LNCaP clone FGC (cell line): ENCODE measurements around the gene GFY.
A peak's percentile ranks its signal among the peaks of the same experiment; 100 is the strongest.

Experiments used
- DNase-seq: peaks from one replicate; pipeline ENCODE4 v3.0.0-alpha.2; 2011; ENCODE audit warnings: low read depth
- H3K4me3 ChIP-seq: 2 replicates; pipeline ENCODE4 v1.5.1; 2011; ENCODE audit warnings: mild to moderate bottlenecking, low read depth, low read length, control low read depth
- TF ChIP-seq, protein P1 (sequence below): IDR thresholded peaks from 2 replicates; pipeline ENCODE4 v1.5.1; 2012; ENCODE audit warnings: mild to moderate bottlenecking; ENCODE audit not compliant: control insufficient read depth, insufficient read depth; ENCODE audit errors: extremely low read depth

Gene GFY

DNA sequence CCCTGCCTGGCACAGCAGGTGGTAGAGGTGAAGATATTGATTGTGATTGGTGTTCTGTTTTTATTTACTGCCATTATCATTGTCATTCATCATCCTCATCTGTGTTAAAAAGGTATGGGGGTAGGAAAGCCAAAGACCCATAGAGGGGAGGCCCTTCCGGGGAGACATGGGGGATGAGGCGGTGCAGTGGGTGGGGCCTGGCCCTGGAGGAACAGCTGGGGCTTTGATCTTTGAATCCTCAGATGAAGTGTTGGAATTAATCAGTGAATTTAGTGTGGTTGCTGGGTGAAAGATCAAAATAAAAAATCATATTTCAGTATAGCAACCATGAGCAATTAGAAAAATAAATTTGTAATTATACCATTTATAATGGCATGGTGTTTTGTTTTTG, 9.4 kb upstream of the GFY start:
- TF ChIP-seq, protein P1, sequence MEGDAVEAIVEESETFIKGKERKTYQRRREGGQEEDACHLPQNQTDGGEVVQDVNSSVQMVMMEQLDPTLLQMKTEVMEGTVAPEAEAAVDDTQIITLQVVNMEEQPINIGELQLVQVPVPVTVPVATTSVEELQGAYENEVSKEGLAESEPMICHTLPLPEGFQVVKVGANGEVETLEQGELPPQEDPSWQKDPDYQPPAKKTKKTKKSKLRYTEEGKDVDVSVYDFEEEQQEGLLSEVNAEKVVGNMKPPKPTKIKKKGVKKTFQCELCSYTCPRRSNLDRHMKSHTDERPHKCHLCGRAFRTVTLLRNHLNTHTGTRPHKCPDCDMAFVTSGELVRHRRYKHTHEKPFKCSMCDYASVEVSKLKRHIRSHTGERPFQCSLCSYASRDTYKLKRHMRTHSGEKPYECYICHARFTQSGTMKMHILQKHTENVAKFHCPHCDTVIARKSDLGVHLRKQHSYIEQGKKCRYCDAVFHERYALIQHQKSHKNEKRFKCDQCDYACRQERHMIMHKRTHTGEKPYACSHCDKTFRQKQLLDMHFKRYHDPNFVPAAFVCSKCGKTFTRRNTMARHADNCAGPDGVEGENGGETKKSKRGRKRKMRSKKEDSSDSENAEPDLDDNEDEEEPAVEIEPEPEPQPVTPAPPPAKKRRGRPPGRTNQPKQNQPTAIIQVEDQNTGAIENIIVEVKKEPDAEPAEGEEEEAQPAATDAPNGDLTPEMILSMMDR = no peak
- DNase-seq = no peak
- H3K4me3 ChIP-seq = no peak overlapping the region

DNA sequence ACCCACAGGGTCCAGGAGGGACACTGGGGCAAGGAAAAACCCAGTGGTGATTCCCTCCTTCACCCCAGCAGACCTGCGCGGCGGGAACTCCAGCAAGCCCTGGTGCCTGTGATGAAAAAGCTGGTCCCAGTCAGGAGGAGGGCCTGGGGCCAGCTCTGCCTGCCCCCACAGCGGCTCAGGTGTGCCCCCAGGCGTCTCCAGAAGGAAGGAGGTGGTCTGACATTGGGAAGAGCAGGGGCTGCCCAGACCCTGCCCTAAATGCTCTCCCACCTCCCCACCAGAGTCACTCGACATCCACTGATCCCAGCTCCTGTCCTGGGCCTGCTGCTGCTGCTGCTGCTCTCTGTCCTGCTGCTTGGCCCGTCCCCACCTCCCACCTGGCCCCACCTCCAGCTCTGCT, 8.1 kb upstream of the GFY start:
- no peak for DNase-seq
- TF ChIP-seq, protein P1 = no peak
- H3K4me3 ChIP-seq = no peak overlapping the region

DNA sequence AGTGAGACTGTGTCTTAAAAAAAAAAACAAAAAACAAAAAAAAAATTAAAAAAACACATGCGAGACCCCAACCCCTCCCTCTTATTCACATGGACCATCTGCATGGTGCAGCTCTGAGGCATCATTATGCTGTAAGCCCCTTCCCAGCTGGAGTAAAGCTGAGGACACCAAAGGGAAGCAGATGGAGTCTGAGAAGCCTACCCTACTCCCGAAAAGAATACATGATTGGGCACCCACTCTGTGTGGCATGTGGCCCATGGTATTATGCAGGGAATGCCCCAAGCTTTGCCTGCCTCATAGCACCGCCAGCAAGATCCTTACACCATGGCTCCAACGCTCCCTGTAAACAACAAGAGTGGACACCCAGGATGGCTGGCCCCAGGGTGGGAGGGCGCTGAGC, 6.7 kb upstream of the GFY start:
- no peak for DNase-seq

DNA sequence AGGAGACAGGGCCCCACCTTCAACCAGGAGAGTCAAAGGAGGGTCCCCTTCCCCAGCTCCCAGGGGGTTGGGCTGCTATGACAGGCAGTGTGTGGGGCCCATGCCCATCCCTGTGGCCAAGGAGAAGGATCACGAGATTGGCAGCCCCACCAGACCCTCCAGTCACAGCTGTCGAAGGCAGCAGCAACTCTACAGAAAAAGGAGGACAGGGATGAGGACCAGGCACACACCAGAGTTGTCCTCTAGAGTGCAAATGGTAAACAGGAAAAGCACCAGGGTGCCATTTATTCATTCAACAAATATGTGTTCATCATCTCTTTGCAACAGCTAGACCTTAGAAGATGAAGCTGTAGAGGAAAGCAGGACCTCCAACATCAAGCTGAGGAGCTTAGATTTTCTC, 6.0 kb upstream of the GFY start:
- H3K4me3 ChIP-seq = no peak overlapping the region
- no peak for DNase-seq
- TF ChIP-seq, protein P1 = no peak

More for the DNA sequence above, 6.7 kb upstream of the GFY start:
- no peak overlapping the region for H3K4me3 ChIP-seq
- TF ChIP-seq, protein P1 = no peak

DNA sequence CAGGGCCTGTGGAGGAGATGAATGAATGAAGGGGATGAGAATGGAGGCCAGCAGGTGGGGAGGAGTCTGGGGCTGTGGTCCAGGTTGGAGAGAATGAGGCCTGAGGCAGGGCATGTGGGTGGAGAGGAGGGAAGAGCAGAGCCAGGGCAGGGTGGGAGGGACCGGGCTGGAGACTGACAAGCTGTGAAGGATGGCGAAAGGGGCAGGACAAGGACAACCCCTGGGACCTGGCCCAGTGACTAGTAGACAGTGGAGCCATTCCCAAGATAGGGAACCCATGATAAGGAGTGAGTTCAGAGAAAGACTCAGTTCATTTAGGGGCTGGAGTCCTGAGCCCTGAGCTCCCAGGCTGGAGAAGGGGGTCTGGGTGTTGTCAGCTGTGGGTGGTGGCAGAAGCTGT, 5.0 kb upstream of the GFY start:
- H3K4me3 ChIP-seq = no peak overlapping the region
- TF ChIP-seq, protein P1 = no peak
- DNase-seq = no peak

DNA sequence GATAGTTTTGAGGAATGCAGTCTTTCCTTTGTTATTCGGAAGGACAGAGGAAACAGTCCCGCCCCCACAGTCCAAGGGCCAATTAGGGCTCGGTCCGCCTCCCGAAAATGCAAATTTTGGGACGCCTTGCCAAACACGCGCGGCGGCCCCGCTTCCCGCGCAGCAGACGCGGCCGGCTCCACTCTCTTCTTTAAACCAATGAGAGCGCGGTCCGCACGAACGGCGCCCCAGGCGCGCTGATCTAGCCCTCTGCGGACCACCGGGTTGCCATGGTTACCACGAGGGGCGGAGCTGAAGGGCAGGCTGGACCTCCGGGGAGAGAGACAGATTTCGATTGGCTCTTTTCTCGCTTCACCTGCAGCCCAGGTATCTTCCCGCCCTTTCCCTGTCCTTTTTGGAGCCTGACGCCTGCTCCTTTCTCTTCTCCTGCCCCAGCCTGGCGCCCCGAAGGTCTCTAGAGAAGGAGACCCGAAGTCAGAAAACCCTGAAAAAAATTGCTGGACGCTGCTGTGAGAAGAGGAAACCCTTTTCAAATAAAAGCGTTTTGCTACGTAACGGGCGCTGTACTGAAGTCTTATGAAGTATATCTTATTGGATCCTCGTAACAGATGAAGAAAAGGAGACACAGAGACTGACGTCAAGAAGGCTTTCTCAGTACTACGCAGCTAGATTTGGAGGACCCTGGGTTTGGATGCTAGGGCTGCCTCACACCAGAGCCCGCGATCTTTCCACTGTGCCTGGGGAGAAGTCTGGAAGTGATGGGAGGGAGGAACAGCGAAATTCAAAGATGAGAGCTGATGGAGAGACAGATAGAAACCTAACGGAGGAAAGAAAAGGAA, 3.9 kb upstream of the GFY start:
- TF ChIP-seq, protein P1 = no peak
- H3K4me3 ChIP-seq = peak overlapping the region; percentile 38
- DNase-seq = peak; percentile 28

DNA sequence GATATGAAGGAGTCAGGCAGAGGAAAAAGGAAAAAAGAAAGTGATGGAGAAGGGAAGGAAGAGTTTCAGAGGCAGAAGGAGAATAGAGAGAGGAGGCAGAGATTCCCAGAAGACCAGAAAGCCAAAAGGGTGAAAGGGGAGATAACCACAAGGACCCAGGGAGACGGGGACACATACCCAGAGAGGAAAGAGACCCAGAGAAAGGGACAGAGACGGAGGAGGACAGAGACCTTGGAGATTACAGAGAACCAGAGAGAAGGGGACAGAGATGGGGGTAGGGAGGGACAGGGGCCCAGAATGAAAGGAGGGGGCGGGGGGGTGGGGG, 3.3 kb upstream of the GFY start:
- no peak for DNase-seq
- no peak overlapping the region for H3K4me3 ChIP-seq
- TF ChIP-seq, protein P1 = no peak
